Vagina (tissue), 2 donors: ENCODE measurements around the gene FGD4. TPM values are rescaled to one million over a fixed set of nuclear protein-coding genes. Genes with fewer than 3 reads are reported as not detected.

Experiments used
- DNase-seq, 2 donors: peaks; one replicate each; pipeline ENCODE4 v3.0.0-alpha.2; 2017; ENCODE audit errors: extremely low spot score in 2 of 2
- H3K27ac ChIP-seq: fragments of 200-600 bp; sonication (generic); one replicate; pipeline ENCODE4 v1.5.1; 2019
- H3K27me3 ChIP-seq: fragments of 200-600 bp; sonication (generic); one replicate; pipeline ENCODE4 v1.5.1; 2019
- H3K36me3 ChIP-seq, 2 donors: fragments of 200-600 bp; sonication (generic); one replicate each; pipeline ENCODE4 v1.5.1; 2017 to 2019
- H3K4me1 ChIP-seq: fragments of 200-600 bp; sonication (generic); one replicate; pipeline ENCODE4 v1.5.1; 2019
- H3K4me3 ChIP-seq, 2 donors: fragments of 200-600 bp; sonication (generic); 1 replicate in 1 of 2; 2 replicates in 1 of 2; pipeline ENCODE4 v1.5.1; 2016 to 2019
- H3K9me3 ChIP-seq: fragments of 200-600 bp; sonication (generic); one replicate; pipeline ENCODE4 v1.5.1; 2019
- CTCF ChIP-seq, 3 experiments: fragments of 450-650 bp in 2 of 3; fragments of 200-600 bp in 1 of 3; sonication (generic) in 1 of 3; IDR thresholded peaks; one replicate each; pipeline ENCODE4 v1.5.1; 2017 to 2019; ENCODE audit warnings: antibody characterized with exemption in 3 of 3, mild to moderate bottlenecking in 2 of 3, moderate library complexity in 2 of 3
- POLR2A ChIP-seq, 2 donors: fragments of 450-650 bp; IDR thresholded peaks; one replicate each; pipeline ENCODE4 v1.6.1; 2017; ENCODE audit warnings: antibody characterized with exemption in 2 of 2, mild to moderate bottlenecking in 2 of 2, moderate library complexity in 2 of 2
- POLR2AphosphoS5 ChIP-seq, 2 donors: sonication (generic); formaldehyde crosslinking; IDR thresholded peaks; one replicate each; pipeline ENCODE4 v1.9.0; 2017; ENCODE audit warnings: antibody characterized with exemption in 2 of 2, mild to moderate bottlenecking in 2 of 2, low read depth in 1 of 2; ENCODE audit not compliant: insufficient read depth in 1 of 2
- intact Hi-C: fragments of 100-400 bp; cut with DNase I; formaldehyde crosslinking; loops from one replicate; pipeline ENCODE4 v1.15.1; 2023
- total RNA-seq: library from RNA; depleted of rRNA; stranded (reverse); fragments of >200 nt; gene quantifications from one replicate; pipeline ENCODE4 v1.2.3, GENCODE V29; 2016

Gene FGD4
- total RNA-seq, 1 donor from 2014 or later = 38.3 TPM

- Histone ChIP-seq H3K36me3 (no peaks in the 10 kb centered on the region), H3K27ac (no peak overlapping the region), H3K4me1 (no peaks in the 10 kb centered on the region), H3K9me3 (no peaks in the 10 kb centered on the region), H3K27me3 (no peaks in the 10 kb centered on the region), H3K4me3 (no peak overlapping the region)
- no peak for TF ChIP-seq POLR2A (IDR thresholded peaks at IDR 0.05)
- TF ChIP-seq CTCF (IDR thresholded peaks at IDR 0.05) = no peak
- TF ChIP-seq POLR2AphosphoS5 (IDR thresholded peaks at IDR 0.05; ENCODE audit: insufficient read depth in 1 of 2, low read depth in 1 of 2) = no peak
- no peak for DNase-seq
- intact Hi-C loops = no loop called here
These were observed 186.3 kb downstream of the FGD4 start for GRCh38 chr12:32585680-32586079.

GRCh38 chr12:32586390-32586789, 187.0 kb downstream of the FGD4 start:
- Histone ChIP-seq H3K4me1 (no peaks in the 10 kb centered on the region), H3K27ac (no peak overlapping the region), H3K27me3 (no peaks in the 10 kb centered on the region), H3K4me3 (no peak overlapping the region), H3K36me3 (no peaks in the 10 kb centered on the region), H3K9me3 (no peaks in the 10 kb centered on the region)
- intact Hi-C loops = no loop called here
- TF ChIP-seq POLR2A (IDR thresholded peaks at IDR 0.05) = no peak
- TF ChIP-seq POLR2AphosphoS5 (IDR thresholded peaks at IDR 0.05; ENCODE audit: insufficient read depth in 1 of 2, low read depth in 1 of 2) = no peak
- no peak for TF ChIP-seq CTCF (IDR thresholded peaks at IDR 0.05)
- no peak for DNase-seq

GRCh38 chr12:32587581-32588495, 188.5 kb downstream of the FGD4 start:
- H3K9me3 ChIP-seq = no peaks in the 10 kb centered on the region
- no peaks in the 10 kb centered on the region for H3K27me3 ChIP-seq
- H3K4me1 ChIP-seq = no peaks in the 10 kb centered on the region
- H3K27ac ChIP-seq = no peak overlapping the region
- no peak overlapping the region for H3K4me3 ChIP-seq
- TF ChIP-seq POLR2A (IDR thresholded peaks at IDR 0.05) (no peak), POLR2AphosphoS5 (IDR thresholded peaks at IDR 0.05; ENCODE audit: insufficient read depth in 1 of 2, low read depth in 1 of 2) (no peak), CTCF (IDR thresholded peaks at IDR 0.05) (no peak)
- intact Hi-C loops = no loop called here
- H3K36me3 ChIP-seq = no peaks in the 10 kb centered on the region
- DNase-seq = no peak

- H3K9me3 ChIP-seq = no peaks in the 10 kb centered on the region
- no peaks in the 10 kb centered on the region for H3K27me3 ChIP-seq
- no peak overlapping the region for H3K27ac ChIP-seq
- TF ChIP-seq POLR2AphosphoS5 (IDR thresholded peaks at IDR 0.05; ENCODE audit: insufficient read depth in 1 of 2, low read depth in 1 of 2) (no peak), CTCF (IDR thresholded peaks at IDR 0.05) (no peak), POLR2A (IDR thresholded peaks at IDR 0.05) (no peak)
- no peak overlapping the region for H3K4me3 ChIP-seq
- H3K36me3 ChIP-seq = no peaks in the 10 kb centered on the region
- DNase-seq = no peak
- intact Hi-C loops = no loop called here
- no peaks in the 10 kb centered on the region for H3K4me1 ChIP-seq
These were observed 189.2 kb downstream of the FGD4 start for GRCh38 chr12:32588604-32589003.
